ENCODE measurements around the gene KIF12. TPM values are rescaled to one million over a fixed set of nuclear protein-coding genes. Genes with fewer than 3 reads are reported as not detected.

Gene KIF12
- total RNA-seq, 4 donors from 2014 or later = 1.5 to 5.4 (median 2.7) TPM

- intact Hi-C loops (cut with DNase I; ENCODE audit: low total_unique reads) = no loop called here
- Histone ChIP-seq H3K36me3 (no peaks in the 10 kb centered on the region), H3K9me3 (no peaks in the 10 kb centered on the region), H3K4me3 (no peak overlapping the region), H3K4me1 (no peaks in the 10 kb centered on the region), H3K27ac (no peak overlapping the region), H3K27me3 (no peaks in the 10 kb centered on the region)
- TF ChIP-seq, protein P1, sequence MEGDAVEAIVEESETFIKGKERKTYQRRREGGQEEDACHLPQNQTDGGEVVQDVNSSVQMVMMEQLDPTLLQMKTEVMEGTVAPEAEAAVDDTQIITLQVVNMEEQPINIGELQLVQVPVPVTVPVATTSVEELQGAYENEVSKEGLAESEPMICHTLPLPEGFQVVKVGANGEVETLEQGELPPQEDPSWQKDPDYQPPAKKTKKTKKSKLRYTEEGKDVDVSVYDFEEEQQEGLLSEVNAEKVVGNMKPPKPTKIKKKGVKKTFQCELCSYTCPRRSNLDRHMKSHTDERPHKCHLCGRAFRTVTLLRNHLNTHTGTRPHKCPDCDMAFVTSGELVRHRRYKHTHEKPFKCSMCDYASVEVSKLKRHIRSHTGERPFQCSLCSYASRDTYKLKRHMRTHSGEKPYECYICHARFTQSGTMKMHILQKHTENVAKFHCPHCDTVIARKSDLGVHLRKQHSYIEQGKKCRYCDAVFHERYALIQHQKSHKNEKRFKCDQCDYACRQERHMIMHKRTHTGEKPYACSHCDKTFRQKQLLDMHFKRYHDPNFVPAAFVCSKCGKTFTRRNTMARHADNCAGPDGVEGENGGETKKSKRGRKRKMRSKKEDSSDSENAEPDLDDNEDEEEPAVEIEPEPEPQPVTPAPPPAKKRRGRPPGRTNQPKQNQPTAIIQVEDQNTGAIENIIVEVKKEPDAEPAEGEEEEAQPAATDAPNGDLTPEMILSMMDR (IDR thresholded peaks at IDR 0.05) = no peak
- no peak for TF ChIP-seq POLR2A (IDR thresholded peaks at IDR 0.05)
- DNase-seq = no peak
These were observed 41.8 kb downstream of the KIF12 start for GRCh38 chr9:114057161-114057885.

GRCh38 chr9:114056527-114056926 lies 42.6 kb downstream of the KIF12 start:
- no peak for TF ChIP-seq POLR2A (IDR thresholded peaks at IDR 0.05)
- TF ChIP-seq, protein P1 (IDR thresholded peaks at IDR 0.05) = no peak
- no peak for DNase-seq
- Histone ChIP-seq H3K4me3 (no peak overlapping the region), H3K36me3 (no peaks in the 10 kb centered on the region), H3K27ac (no peak overlapping the region), H3K9me3 (no peaks in the 10 kb centered on the region), H3K4me1 (no peaks in the 10 kb centered on the region), H3K27me3 (no peaks in the 10 kb centered on the region)
- intact Hi-C loops (cut with DNase I; ENCODE audit: low total_unique reads) = no loop called here

- Histone ChIP-seq H3K4me3 (no peak overlapping the region), H3K36me3 (no peaks in the 10 kb centered on the region), H3K27me3 (no peaks in the 10 kb centered on the region), H3K4me1 (no peaks in the 10 kb centered on the region), H3K9me3 (no peaks in the 10 kb centered on the region), H3K27ac (no peak overlapping the region)
- DNase-seq = no peak
- TF ChIP-seq POLR2A (IDR thresholded peaks at IDR 0.05) = no peak
- TF ChIP-seq, protein P1 (IDR thresholded peaks at IDR 0.05) = no peak
- intact Hi-C loops (cut with DNase I; ENCODE audit: low total_unique reads) = no loop called here
These were observed 43.2 kb downstream of the KIF12 start for GRCh38 chr9:114055894-114056293.

DNA sequence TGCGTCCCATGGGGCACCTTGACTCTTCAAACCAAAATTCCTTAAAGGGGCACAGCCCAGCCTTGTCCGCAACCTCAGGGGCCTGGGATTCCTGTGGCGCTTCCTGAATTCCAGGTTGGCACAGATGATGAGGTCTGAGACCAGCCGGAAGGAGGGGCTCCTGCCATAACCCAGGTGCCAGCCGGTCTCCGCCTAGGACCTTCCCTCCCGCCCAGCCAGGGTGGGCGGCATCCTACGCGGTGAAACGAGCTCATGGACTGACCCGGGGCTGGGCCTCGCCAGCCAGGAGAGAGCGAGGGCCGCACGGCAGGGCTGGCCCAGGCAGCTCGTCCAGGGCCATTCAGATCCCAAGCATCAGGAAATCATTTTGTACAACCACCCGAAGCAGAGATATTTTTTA lies 44.0 kb downstream of the KIF12 start:
- H3K9me3 ChIP-seq = no peaks in the 10 kb centered on the region
- H3K4me3 ChIP-seq = no peak overlapping the region
- H3K4me1 ChIP-seq = no peaks in the 10 kb centered on the region
- TF ChIP-seq, protein P1 (IDR thresholded peaks at IDR 0.05) = no peak
- TF ChIP-seq POLR2A (IDR thresholded peaks at IDR 0.05) = no peak
- intact Hi-C loops (cut with DNase I; ENCODE audit: low total_unique reads) = no loop called here
- no peaks in the 10 kb centered on the region for H3K36me3 ChIP-seq
- no peaks in the 10 kb centered on the region for H3K27me3 ChIP-seq
- H3K27ac ChIP-seq = no peak overlapping the region
- DNase-seq = no peak

- intact Hi-C loops (cut with DNase I; ENCODE audit: low total_unique reads) = no loop called here
- Histone ChIP-seq H3K4me3 (no peak overlapping the region), H3K27ac (no peak overlapping the region), H3K27me3 (no peaks in the 10 kb centered on the region), H3K9me3 (no peaks in the 10 kb centered on the region), H3K4me1 (no peaks in the 10 kb centered on the region), H3K36me3 (no peaks in the 10 kb centered on the region)
- DNase-seq = peak in 1 of 2 donors; percentile 5
- no peak for TF ChIP-seq POLR2A (IDR thresholded peaks at IDR 0.05)
- TF ChIP-seq, protein P1 (IDR thresholded peaks at IDR 0.05) = no peak
These were observed 44.9 kb downstream of the KIF12 start for GRCh38 chr9:114054191-114054690.
